GM12874 (cell line): ENCODE results near the gene DMD.

Source experiments
- CTCF ChIP-seq: IDR thresholded peaks from 2 replicates; pipeline ENCODE4 v1.5.1; 2011; ENCODE audit warnings: low read depth, mild to moderate bottlenecking, control low read depth, low read length, moderate library complexity; ENCODE audit not compliant: insufficient read depth

The DMD gene

GRCh38 chrX:32576885-32577284 is 634.5 kb downstream of the DMD start:
- no peak for TF ChIP-seq CTCF

- TF ChIP-seq CTCF, result no peak
Measured at GRCh38 chrX:32572644-32573043, 638.7 kb downstream of the DMD start.

- no peak for TF ChIP-seq CTCF
Measured at GRCh38 chrX:32571579-32571978, 639.8 kb downstream of the DMD start.

GRCh38 chrX:32562261-32562660 is 649.1 kb downstream of the DMD start:
- no peak for TF ChIP-seq CTCF

- no peak for TF ChIP-seq CTCF
Measured at GRCh38 chrX:32545101-32545500, 666.2 kb downstream of the DMD start.

- TF ChIP-seq CTCF, result no peak
Measured at GRCh38 chrX:32538554-32538953, 672.8 kb downstream of the DMD start.

GRCh38 chrX:32533848-32534247 is 677.5 kb downstream of the DMD start:
- TF ChIP-seq CTCF, result no peak

GRCh38 chrX:32532262-32532661 is 679.1 kb downstream of the DMD start:
- TF ChIP-seq CTCF, result no peak
